Tibial nerve (tissue), 4 donors: ENCODE results near the gene RIOK3. TPM values are rescaled to one million over a fixed set of nuclear protein-coding genes. Genes with fewer than 3 reads are reported as not detected.

Experiments used
- DNase-seq, 2 donors: peaks; one replicate each; pipeline ENCODE4 v3.0.0-alpha.2; 2019; ENCODE audit warnings: low spot score in 2 of 2
- H3K27ac ChIP-seq, 4 donors: fragments of 200-600 bp; sonication (generic) in 3 of 4; one replicate each; pipeline ENCODE4 v1.5.1; 2017 to 2019; ENCODE audit warnings: mild to moderate bottlenecking in 1 of 4
- H3K27me3 ChIP-seq, 2 donors: fragments of 200-600 bp; sonication (generic) in 1 of 2; one replicate each; pipeline versions ENCODE4 v1.5.1 to v1.6.0; 2017 to 2019
- H3K36me3 ChIP-seq, 3 donors: fragments of 200-600 bp; sonication (generic); one replicate each; pipeline ENCODE4 v1.5.1; 2018 to 2019
- H3K4me1 ChIP-seq, 4 donors: fragments of 200-600 bp; sonication (generic) in 3 of 4; one replicate each; pipeline ENCODE4 v1.5.1; 2017 to 2019
- H3K4me3 ChIP-seq, 4 donors: fragments of 200-600 bp; sonication (generic) in 3 of 4; one replicate each; pipeline ENCODE4 v1.5.1; 2017 to 2019; ENCODE audit warnings: mild to moderate bottlenecking in 1 of 4, moderate library complexity in 1 of 4
- H3K9me3 ChIP-seq, 4 donors: fragments of 200-600 bp; sonication (generic) in 3 of 4; one replicate each; pipeline ENCODE4 v1.5.1; 2017 to 2019
- CTCF ChIP-seq, 5 experiments: fragments of 200-600 bp in 3 of 5; fragments of 450-650 bp in 2 of 5; sonication (generic) in 3 of 5; IDR thresholded peaks; one replicate each; pipeline ENCODE4 v1.5.1; 2016 to 2019; ENCODE audit warnings: antibody characterized with exemption in 5 of 5, mild to moderate bottlenecking in 3 of 5, moderate library complexity in 2 of 5
- EP300 ChIP-seq, 2 donors: sonication (generic); formaldehyde crosslinking; IDR thresholded peaks; one replicate each; pipeline ENCODE4 v1.6.1; 2017; ENCODE audit warnings: antibody characterized with exemption in 2 of 2, mild to moderate bottlenecking in 1 of 2
- POLR2A ChIP-seq, 2 donors: fragments of 450-650 bp; IDR thresholded peaks; one replicate each; pipeline ENCODE4 v1.6.1; 2017; ENCODE audit warnings: antibody characterized with exemption in 2 of 2, mild to moderate bottlenecking in 2 of 2, moderate library complexity in 2 of 2
- WGBS, 2 donors: methylation state at CpG; one replicate each; pipeline ENCODE4 v1.1.5; 2018; 5-methylcytosine and 5-hydroxymethylcytosine counted together
- total RNA-seq, 4 donors: library from RNA; depleted of rRNA; stranded (reverse); fragments of >200 nt; gene quantifications; one replicate each; pipeline ENCODE4 v1.1.0, GENCODE V29; 2016

The RIOK3 gene
- 10 to 100 TPM; 57.9 to 69.5 (median 61.4) TPM for total RNA-seq

- peak within 1 kb of the TSS; percentile 80 to 95 (median 94) for H3K27ac ChIP-seq
- peak; percentile 93 to 95 for DNase-seq
- H3K4me3 ChIP-seq = peak within 1 kb of the TSS; percentile 69 to 96 (median 82)
- WGBS, 2 donors = 0% methylated on average over 43 to 50 of the region's 60 CpGs
- H3K27me3 ChIP-seq = no peaks in the 10 kb centered on the region
- H3K9me3 ChIP-seq = no peaks in the 10 kb centered on the region
- peak; percentile 77 to 90 for TF ChIP-seq EP300 (IDR thresholded peaks at IDR 0.05)
- peak in 2 of 5 experiments; percentile 44 to 55 for TF ChIP-seq CTCF (IDR thresholded peaks at IDR 0.05)
- TF ChIP-seq POLR2A (IDR thresholded peaks at IDR 0.05) = peak; percentile 86 to 92
- H3K36me3 ChIP-seq = peaks cover 0 to 11% (median 0%) of the 10 kb centered on the region in 3 donors
- peaks cover 4 to 52% (median 18%) of the 10 kb centered on the region in 4 donors for H3K4me1 ChIP-seq
Observed at GRCh38 chr18:23452728-23453679, at the start of gene RIOK3. Gene RIOK3 (plus strand): TSS chr18:23453287. CDS start chr18:23453440, 153 bp downstream.

GRCh38 chr18:23403310-23403709 is 49.8 kb upstream of the RIOK3 start:
- Histone ChIP-seq H3K9me3 (no peaks in the 10 kb centered on the region), H3K36me3 (peaks cover 0 to 8% (median 0%) of the 10 kb centered on the region in 3 donors), H3K4me3 (no peak overlapping the region), H3K27me3 (no peaks in the 10 kb centered on the region), H3K4me1 (peaks cover 0 to 15% (median 7%) of the 10 kb centered on the region in 4 donors), H3K27ac (no peak overlapping the region)
- WGBS, 2 donors = 93 to 94% methylated on average over 8 of the region's 8 CpGs
- no peak for DNase-seq
- TF ChIP-seq POLR2A (IDR thresholded peaks at IDR 0.05) (no peak), EP300 (IDR thresholded peaks at IDR 0.05) (no peak), CTCF (IDR thresholded peaks at IDR 0.05) (no peak)

GRCh38 chr18:23405636-23406035 is 47.5 kb upstream of the RIOK3 start:
- WGBS, 2 donors = 96 to 97% methylated on average over 1 of the region's 1 CpG
- Histone ChIP-seq H3K27ac (no peak overlapping the region), H3K27me3 (no peaks in the 10 kb centered on the region), H3K36me3 (peaks cover 0 to 6% (median 0%) of the 10 kb centered on the region in 3 donors), H3K4me1 (peaks cover 0 to 15% (median 7%) of the 10 kb centered on the region in 4 donors), H3K4me3 (no peak overlapping the region), H3K9me3 (no peaks in the 10 kb centered on the region)
- DNase-seq = no peak
- no peak for TF ChIP-seq EP300 (IDR thresholded peaks at IDR 0.05)
- no peak for TF ChIP-seq CTCF (IDR thresholded peaks at IDR 0.05)
- no peak for TF ChIP-seq POLR2A (IDR thresholded peaks at IDR 0.05)

GRCh38 chr18:23406271-23406787 is 46.8 kb upstream of the RIOK3 start:
- DNase-seq = no peak
- H3K36me3 ChIP-seq = peaks cover 0 to 7% (median 0%) of the 10 kb centered on the region in 3 donors
- WGBS, 2 donors = 58 to 59% methylated on average over 2 of the region's 2 CpGs
- TF ChIP-seq EP300 (IDR thresholded peaks at IDR 0.05) (no peak), CTCF (IDR thresholded peaks at IDR 0.05) (no peak), POLR2A (IDR thresholded peaks at IDR 0.05) (no peak)
- H3K9me3 ChIP-seq = no peaks in the 10 kb centered on the region
- H3K4me1 ChIP-seq = peaks cover 0 to 10% (median 6%) of the 10 kb centered on the region in 4 donors
- H3K4me3 ChIP-seq = no peak overlapping the region
- H3K27me3 ChIP-seq = no peaks in the 10 kb centered on the region
- no peak overlapping the region for H3K27ac ChIP-seq
